Hematopoietic multipotent progenitor cell treated with erythropoietin and hydrocortisone succinate and interleukin-3 and kit ligand, for 6 days (in vitro differentiated cells): Measurements from ENCODE around the gene CLN6.
A peak's percentile ranks its signal among the peaks of the same experiment; 100 is the strongest.

Experiments
- DNase-seq: peaks from one replicate; pipeline ENCODE4 v3.0.0-alpha.2; 2015

Gene CLN6

GRCh38 chr15:68229386-68230156, at the start of gene CLN6:
Gene CLN6, minus strand, starts transcription at chr15:68229728. Its CDS starts 144 bp downstream, at chr15:68229584.
- DNase-seq: peak; percentile 88

GRCh38 chr15:68278595-68279405, 49.3 kb upstream of the CLN6 start:
- DNase-seq: peak; percentile 62

GRCh38 chr15:68278345-68278594, 48.7 kb upstream of the CLN6 start:
- DNase-seq: peak; percentile 77

GRCh38 chr15:68277603-68278344, 48.2 kb upstream of the CLN6 start, which contains the start of gene FEM1B:
Gene FEM1B, plus strand, starts transcription at chr15:68277745. Its CDS starts 673 bp downstream, at chr15:68278418.
- DNase-seq: peak; percentile 93

GRCh38 chr15:68277131-68277602, 47.6 kb upstream of the CLN6 start:
- DNase-seq: peak; percentile 62

- peak; percentile 24 for DNase-seq
Observed at GRCh38 chr15:68276668-68277067, 47.1 kb upstream of the CLN6 start.

- DNase-seq: no peak
Observed at GRCh38 chr15:68275165-68275746, 45.7 kb upstream of the CLN6 start.

GRCh38 chr15:68274201-68274848, 44.8 kb upstream of the CLN6 start:
- DNase-seq: no peak

GRCh38 chr15:68272721-68273271, 43.3 kb upstream of the CLN6 start:
- DNase-seq: no peak

- no peak for DNase-seq
Observed at GRCh38 chr15:68271854-68272471, 42.4 kb upstream of the CLN6 start.

- DNase-seq: no peak
Observed at GRCh38 chr15:68268405-68268804, 38.9 kb upstream of the CLN6 start.

GRCh38 chr15:68265674-68266073, 36.1 kb upstream of the CLN6 start:
- DNase-seq: no peak

- DNase-seq: no peak
Observed at GRCh38 chr15:68265081-68265480, 35.6 kb upstream of the CLN6 start.

- DNase-seq: no peak
Observed at GRCh38 chr15:68264282-68264681, 34.8 kb upstream of the CLN6 start.

GRCh38 chr15:68262514-68263356, 33.2 kb upstream of the CLN6 start:
- DNase-seq: no peak

GRCh38 chr15:68261980-68262379, 32.5 kb upstream of the CLN6 start:
- DNase-seq: no peak

- DNase-seq: no peak
Observed at GRCh38 chr15:68261241-68261640, 31.7 kb upstream of the CLN6 start.

- no peak for DNase-seq
Observed at GRCh38 chr15:68259883-68260282, 30.4 kb upstream of the CLN6 start.

- no peak for DNase-seq
Observed at GRCh38 chr15:68258692-68259091, 29.2 kb upstream of the CLN6 start.

- peak; percentile 91 for DNase-seq
Observed at GRCh38 chr15:68256675-68257450, 27.3 kb upstream of the CLN6 start.
